ENCODE measurements around the gene COG1.

COG1 gene

GRCh38 chr17:73203135-73203787 is 10.4 kb downstream of the COG1 start:
- ChIA-PET POLR2A (interaction anchor here (1.1 kb wide), 1 partner anchor 15 kb away, joined by 3 read pairs; no protein-coding TSS in a partner anchor), CTCF (interaction anchor here (1.1 to 1.4 kb wide), 3 partner anchors 9 to 25 kb away, joined by 3 to 4 read pairs (median 3); no protein-coding TSS in a partner anchor)
- DNase-seq (ENCODE audit: extremely low spot score): no peak
- TF ChIP-seq CTCF (IDR thresholded peaks at IDR 0.05; ENCODE audit: control extremely low read depth, extremely low read depth, low read depth, missing control alignments): no peak

- ChIA-PET POLR2A (interaction anchor here (1.1 kb wide), 1 partner anchor 14 kb away, joined by 3 read pairs; no protein-coding TSS in a partner anchor), CTCF (interaction anchor here (1.1 to 1.4 kb wide), 2 partner anchors 18 to 25 kb away, joined by 3 to 4 read pairs; no protein-coding TSS in a partner anchor)
- no peak for TF ChIP-seq CTCF (IDR thresholded peaks at IDR 0.05; ENCODE audit: control extremely low read depth, extremely low read depth, low read depth, missing control alignments)
- no peak for DNase-seq (ENCODE audit: extremely low spot score)
These were observed 11.1 kb downstream of the COG1 start for GRCh38 chr17:73203788-73204479.

GRCh38 chr17:73205459-73205961 is 12.7 kb downstream of the COG1 start:
- DNase-seq (ENCODE audit: extremely low spot score): no peak
- TF ChIP-seq CTCF (IDR thresholded peaks at IDR 0.05; ENCODE audit: control extremely low read depth, extremely low read depth, low read depth, missing control alignments): no peak
- ChIA-PET POLR2A (no interaction called here), CTCF (no interaction called here)

- DNase-seq (ENCODE audit: extremely low spot score): no peak
- CTCF ChIA-PET: interaction anchor here (1.0 to 2.0 kb wide), 7 partner anchors 9 to 481 kb away, joined by 3 to 8 read pairs (median 4); no protein-coding TSS in a partner anchor
- no peak for TF ChIP-seq CTCF (IDR thresholded peaks at IDR 0.05; ENCODE audit: control extremely low read depth, extremely low read depth, low read depth, missing control alignments)
- POLR2A ChIA-PET: no interaction called here
These were observed 15.4 kb downstream of the COG1 start for GRCh38 chr17:73208139-73208827.

- TF ChIP-seq CTCF (IDR thresholded peaks at IDR 0.05; ENCODE audit: control extremely low read depth, extremely low read depth, low read depth, missing control alignments): no peak
- ChIA-PET CTCF (no interaction called here), POLR2A (no interaction called here)
- no peak for DNase-seq (ENCODE audit: extremely low spot score)
These were observed 16.6 kb downstream of the COG1 start for GRCh38 chr17:73209436-73209835.
